Measurements from ENCODE around the gene MISP3. TPM values are rescaled to one million over a fixed set of nuclear protein-coding genes. Genes with fewer than 3 reads are reported as not detected.

MISP3 gene
- total RNA-seq, 1 donor from 2014 or later: 0.41 TPM

DNA sequence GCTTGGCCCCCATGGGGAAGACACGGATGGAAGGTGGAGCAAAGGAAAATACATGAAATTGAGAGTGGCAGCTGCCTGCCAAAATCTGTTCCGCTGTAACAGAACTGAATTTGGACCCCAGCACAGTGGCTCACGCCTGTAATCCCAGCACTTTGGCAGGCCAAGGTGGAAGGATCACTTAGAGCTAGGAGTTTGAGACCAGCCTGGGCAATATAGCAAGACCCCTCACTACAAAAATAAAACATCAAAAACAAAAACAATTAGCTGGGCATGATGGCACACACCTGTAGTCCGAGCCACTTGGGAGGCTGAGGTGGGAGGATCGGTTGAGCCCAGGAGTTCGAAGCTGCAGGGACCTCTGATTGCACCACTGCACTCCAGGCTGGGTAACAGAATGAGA lies 20.1 kb upstream of the MISP3 start:
- FAIRE-seq: no peak
- DNase-seq (ENCODE audit: low spot score in 2 of 2): no peak

DNA sequence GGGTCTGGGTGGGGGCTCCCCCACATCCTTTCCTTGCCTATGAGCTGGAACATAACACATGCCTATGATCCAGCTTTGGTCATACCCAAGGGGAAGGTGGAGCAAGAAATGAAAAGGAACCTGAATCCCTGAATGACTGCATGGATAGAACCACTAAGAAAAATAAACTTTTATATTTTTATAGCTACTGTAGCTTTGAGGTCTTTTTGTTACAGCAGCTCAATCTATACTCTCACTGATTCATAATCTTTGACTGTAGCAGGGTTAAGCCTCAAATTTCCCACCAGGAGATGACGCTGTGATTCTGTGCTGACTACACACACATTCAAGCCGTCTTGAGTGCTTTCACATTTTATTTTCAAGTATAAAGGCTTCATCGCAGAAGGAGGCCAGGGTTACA lies 19.6 kb upstream of the MISP3 start:
- DNase-seq (ENCODE audit: low spot score in 2 of 2) (no peak), FAIRE-seq (no peak)

DNA sequence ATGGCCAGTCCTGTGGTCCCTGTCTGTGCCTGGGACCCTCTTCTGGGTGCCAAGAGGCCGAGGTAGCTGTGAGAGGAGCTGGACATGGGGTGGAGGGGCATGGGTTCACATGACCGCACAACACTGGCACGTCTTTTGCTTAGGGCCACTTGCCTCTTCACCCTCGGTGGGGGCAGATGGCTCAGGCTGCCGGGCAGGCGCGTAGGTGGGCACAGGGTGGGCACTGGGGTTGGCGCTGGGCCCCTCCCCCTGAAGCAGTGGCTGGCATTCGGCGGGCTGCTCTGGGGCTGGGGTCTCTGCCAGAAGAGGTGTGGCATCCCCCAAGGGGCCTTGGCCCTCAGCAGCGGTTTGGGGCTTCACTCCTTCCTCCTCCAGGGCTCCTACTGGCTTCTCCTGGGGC lies 19.1 kb upstream of the MISP3 start:
- no peak for FAIRE-seq
- DNase-seq (ENCODE audit: low spot score in 2 of 2): no peak

DNA sequence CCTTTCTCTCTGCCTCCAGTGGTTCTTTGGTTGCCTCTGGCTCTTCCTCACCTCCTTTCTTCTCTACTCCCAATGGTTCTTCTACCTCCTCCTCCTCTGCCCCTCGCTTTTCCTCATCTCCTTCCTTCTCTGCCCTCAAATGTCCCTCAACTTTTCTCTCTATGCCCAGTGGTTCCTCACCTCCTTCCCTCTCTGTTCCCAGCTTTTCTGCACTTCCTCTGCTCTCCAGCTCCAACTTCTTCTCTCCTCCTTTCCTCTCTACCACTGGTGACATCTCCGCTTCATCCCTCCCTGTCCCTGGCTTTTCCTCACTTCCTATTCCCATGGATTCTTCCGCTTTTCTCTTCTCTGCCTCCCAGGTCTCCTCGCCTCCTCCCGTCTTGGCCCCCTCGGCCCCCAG lies 18.5 kb upstream of the MISP3 start:
- FAIRE-seq (no peak), DNase-seq (ENCODE audit: low spot score in 2 of 2) (no peak)

DNA sequence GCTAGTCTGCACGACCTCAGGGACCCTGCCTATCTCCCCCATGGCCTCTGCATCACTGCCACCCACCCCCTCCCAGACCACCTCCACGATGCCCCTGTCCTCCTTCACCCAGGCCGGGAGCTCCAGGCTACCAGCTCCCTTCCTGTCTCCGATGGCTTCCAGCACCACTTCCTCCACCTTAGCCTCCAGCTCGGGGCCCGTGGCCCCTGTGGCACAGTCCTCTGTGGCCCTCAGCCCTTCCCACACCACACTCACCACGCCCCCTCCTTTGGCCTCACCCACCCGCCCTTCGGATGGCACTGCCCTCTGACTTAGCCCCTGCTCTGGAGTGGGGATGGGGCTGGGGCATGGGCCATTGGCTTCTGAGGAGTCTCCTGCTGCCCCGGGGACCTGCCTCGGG lies 17.9 kb upstream of the MISP3 start:
- DNase-seq (ENCODE audit: low spot score in 2 of 2): no peak
- no peak for FAIRE-seq

DNA sequence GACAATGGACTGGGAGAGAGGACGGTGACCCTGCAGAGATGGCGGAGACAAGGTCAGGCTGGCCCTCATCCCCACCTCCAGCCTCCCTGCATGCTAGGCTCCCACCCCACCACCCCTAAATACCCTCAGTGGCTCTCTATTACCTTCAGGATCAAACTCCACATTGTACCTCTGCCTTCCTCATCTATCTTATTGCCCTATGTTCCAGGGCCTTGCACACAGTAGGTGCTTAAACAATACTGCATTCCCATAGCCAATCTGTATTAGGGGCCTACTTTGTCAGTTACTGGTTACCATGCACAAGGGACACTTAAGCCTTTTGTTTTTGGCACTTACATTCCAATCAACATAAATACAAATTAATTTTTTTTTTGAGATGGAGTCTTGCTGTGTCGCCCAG lies 17.2 kb upstream of the MISP3 start:
- FAIRE-seq (no peak), DNase-seq (ENCODE audit: low spot score in 2 of 2) (no peak)

DNA sequence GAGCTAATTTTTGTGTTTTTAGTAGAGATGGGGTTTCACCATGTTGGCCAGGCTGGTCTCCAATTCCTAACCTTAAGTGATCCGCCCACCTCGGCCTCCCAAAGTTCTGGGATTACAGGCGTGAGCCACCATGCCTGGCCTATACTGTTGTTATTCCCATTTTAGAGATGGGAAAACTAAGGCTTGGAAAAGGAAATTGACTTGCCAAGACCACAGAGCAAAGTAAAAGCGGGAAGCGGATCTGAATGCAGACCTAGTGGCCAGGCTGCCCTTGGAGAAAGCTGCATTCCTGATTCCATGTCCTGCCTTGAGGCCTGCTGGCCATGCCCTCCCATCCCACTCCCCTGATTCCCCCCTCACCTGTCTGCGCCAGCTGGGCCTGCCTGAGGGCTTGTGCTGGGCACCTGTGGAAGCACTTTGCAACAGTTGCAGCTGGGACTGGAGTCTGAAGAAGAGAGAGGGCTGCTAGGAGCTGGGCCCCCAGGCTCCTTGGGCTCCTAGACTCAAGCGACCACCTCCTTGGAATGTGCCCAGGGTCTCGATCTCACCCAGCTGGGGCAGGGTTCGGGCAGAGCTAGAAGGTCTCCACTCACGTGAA lies 16.4 kb upstream of the MISP3 start:
- DNase-seq (ENCODE audit: low spot score in 2 of 2): no peak
- no peak for FAIRE-seq

DNA sequence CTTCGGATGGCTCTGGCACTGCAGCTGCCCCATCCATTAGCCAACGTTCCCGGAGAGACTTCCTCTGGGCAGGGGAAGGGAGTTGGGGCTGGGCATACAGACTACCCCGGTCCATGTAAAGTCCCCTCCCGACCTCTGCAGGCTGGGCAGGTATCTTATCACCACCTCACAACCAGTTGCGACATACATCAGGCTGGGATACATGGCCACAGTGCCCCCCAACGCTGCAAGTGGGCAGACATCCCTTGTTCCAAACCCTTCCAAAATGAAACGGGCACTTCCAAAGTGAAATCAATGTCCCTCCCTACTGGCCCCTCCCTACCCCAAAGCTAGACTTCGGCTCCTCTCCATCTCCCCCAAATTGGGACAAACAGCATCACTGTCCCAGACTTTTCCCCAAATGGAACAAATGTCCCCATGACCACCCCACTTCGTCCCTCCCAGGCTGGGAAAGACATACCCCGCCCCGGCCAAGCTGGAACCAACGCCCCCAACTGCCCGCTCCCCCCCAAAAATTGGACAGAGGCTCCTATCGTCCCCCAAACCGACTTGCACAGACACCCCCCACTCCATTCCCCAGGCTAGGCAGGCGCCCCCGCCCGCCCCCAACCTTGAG lies 15.7 kb upstream of the MISP3 start:
- peak in 1 of 2 donors; percentile 39 for DNase-seq (ENCODE audit: low spot score in 2 of 2)

DNA sequence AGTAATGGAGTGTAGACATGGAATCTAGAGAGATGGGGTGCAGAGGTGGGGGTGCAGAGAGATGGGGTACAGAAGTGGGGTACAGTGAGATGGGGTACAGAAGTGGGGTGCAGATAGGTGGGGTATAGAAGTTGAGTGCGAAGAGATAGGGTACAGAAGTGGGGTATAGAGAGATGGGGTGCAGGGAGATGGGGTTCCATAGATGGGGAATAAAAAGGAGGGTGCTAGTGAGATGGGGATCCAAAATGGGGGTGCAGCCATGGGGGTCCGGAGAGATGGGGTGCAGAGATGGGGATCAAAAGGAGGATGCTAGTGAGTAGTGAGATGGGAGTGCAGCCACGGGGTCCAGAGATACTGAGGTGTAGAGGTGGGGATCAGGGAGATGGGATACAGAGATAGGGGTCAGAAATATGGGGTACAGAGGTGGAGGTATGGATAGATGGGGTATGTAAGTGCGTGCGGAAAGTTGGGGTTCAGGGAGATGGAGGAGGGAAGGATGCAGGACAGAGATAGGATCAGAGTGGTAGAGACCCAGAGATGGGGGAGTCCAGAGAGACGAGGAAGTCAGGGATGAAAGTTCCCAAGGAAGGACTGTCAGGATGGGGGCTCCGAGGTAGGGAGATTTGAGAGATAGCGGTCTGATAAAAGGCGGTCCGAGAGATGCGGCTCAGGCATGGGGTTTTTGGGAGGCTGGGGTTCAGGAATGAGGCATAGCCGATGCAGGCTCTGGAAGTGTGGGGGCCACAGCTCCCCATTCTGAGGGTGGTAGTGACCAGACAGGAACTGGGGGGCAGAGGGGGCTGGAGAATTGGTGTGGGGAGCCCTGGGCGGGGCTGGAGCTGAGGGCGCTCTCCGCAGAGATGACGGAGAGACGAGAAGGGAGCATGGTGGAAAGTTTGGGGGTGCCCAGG lies 14.1 kb upstream of the MISP3 start:
- DNase-seq (ENCODE audit: low spot score in 2 of 2): no peak

More for the DNA sequence above, 15.7 kb upstream of the MISP3 start:
- FAIRE-seq: no peak

DNA sequence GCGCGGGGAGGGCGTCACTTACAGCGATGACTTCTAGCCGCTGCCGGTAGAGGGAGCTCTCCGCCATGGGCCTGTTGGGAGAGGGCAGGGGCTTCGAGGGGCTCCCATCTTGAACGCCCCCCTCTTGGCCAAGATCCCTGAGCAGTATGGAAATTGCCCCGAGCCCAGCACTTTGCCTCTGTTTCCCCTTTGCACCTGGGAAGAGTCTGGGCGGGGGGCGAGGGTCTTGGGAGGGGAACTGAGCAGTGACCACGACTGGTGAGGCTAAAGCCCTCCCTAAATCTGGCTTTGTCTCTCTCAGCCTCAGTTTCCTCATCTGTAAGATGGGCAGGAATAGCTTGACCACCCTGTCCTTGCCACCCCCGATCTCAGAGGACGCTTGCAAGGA lies 13.5 kb upstream of the MISP3 start:
- no peak for DNase-seq (ENCODE audit: low spot score in 2 of 2)
- FAIRE-seq: no peak

More for the DNA sequence above, 14.1 kb upstream of the MISP3 start:
- FAIRE-seq: no peak

DNA sequence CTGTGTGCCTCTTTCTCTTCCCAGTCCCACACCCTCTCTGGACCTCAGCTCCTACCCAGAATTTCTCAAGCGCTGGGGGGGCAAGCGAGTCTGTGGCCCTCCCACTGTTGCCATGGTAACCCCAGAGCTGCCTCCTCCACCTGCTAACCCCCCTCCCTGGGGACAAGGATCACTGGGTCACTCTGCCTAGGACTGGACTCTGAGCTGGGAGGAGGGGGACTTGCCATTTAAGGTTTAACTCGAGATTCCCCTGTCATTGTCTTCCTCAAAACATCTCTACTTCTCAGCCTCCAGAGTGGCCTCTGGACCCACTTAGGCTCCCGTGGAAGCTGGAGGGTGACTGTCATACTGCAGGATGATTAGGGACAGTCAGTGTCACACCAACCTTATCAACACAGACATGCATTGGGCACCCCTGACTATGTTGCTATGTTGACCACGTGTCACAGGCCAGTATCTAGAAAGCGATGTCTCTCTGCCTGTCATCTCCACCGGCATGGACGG lies 12.9 kb upstream of the MISP3 start:
- DNase-seq (ENCODE audit: low spot score in 2 of 2): no peak

DNA sequence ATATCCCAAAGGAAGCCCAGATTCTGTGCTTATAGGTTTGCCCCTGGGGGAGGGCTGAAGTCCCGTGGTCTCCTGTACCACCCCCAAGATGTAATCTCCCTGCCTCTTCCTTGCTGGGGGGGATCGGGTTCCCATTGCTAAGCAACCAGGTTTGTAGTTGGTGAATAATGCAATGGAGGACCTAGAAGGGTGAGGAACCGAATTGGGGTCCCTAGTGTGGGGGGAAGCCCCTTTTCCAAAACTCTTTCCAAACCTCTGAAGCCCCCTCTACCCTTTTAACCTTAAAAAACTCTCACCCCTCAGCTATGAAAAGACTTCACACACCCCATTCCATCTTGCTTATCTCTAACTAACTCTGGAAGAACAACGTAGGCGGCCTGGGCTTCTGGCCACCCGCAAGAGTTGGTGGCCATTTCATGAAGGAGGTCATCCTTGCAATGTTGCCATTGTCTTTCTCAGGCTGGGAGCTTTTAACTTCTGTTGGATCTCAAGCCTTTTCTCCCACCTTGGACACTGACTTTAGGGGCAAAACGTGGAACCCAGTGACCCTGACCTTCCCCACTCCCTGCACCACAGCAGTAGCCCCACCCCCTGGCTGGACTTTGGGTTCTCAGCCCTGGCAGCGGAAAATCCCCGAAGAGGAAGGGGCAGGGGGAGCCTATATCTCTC lies 11.4 kb upstream of the MISP3 start:
- DNase-seq (ENCODE audit: low spot score in 2 of 2) (no peak), FAIRE-seq (no peak)

More for the DNA sequence above, 12.9 kb upstream of the MISP3 start:
- no peak for FAIRE-seq

DNA sequence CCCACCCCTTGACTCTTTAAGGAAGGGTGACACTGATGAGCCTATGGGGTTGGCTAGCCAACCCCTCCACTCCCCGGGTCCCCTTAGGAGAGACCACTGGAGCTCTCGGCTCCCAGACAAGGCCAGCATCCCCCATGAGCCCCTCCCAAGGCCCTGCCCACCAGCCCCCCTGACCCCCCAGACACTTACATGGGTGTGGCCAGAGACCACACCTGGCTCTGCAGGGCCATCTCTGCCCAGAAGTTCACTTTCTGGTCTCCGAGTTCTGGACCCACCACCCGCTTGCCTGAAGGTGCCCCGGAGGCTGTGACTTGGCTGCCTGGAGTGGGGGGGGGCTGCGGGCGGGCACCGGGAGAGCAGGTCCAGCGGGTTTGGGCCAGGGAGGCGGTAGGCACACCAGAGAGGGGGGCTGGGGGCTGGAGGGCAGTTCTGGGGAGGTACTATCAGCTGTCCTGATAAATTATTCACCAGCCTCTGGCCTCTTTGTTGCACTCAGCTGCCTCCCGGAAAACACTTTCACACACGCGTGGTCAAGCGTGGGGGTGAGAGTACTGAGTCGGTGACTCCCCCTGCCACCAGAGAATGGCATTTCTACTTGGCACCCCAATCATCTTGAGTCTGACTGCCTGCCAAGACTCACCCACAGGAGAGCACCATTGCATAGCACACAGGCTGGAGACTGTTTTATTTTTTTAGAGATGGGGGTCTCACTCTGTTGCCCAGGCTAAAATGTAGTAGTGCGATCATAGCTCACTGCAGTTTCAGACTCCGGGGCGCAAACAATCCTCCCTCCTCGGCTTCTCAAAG lies 10.6 kb upstream of the MISP3 start, which contains the start of gene PALM3:
TSS of gene PALM3 (minus strand) at position 326 of the 807 bp plus-strand sequence. CDS start at position 230, 96 bp downstream.
- FAIRE-seq (no peak), DNase-seq (ENCODE audit: low spot score in 2 of 2) (no peak)

DNA sequence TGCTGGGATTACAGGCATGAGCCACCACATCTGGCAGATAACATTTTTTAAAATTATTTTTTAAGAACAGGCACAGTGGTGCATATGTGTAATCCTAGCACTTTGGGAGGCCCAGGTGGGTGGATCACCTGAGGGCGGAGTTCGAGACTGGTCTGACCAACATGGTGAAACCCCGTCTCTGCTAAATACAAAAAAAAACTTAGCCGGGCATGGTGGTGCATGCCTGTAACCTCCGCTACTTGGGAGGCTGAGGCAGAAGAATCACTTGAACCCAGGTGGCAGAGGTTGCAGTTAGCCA lies 10.1 kb upstream of the MISP3 start:
- DNase-seq (ENCODE audit: low spot score in 2 of 2) (no peak), FAIRE-seq (no peak)

DNA sequence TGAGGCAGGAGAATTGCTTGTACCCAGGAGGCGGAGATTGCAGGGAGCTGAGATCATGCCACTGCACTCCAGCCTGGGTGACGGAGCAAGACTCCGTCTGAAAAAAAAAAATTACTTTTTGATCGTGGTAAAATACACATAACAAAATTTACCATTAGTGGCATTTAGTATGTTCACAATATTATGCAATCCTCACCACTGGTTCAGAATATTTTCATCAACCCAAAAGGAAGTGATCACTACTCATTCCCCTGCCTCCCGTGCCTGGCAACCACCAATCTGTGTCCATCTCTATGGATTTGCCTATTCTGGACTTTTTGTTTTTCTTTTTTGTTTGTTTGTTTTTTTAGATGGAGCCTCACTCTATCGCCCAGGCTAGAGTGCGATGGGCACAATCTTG lies 9.5 kb upstream of the MISP3 start:
- DNase-seq (ENCODE audit: low spot score in 2 of 2) (no peak), FAIRE-seq (no peak)

DNA sequence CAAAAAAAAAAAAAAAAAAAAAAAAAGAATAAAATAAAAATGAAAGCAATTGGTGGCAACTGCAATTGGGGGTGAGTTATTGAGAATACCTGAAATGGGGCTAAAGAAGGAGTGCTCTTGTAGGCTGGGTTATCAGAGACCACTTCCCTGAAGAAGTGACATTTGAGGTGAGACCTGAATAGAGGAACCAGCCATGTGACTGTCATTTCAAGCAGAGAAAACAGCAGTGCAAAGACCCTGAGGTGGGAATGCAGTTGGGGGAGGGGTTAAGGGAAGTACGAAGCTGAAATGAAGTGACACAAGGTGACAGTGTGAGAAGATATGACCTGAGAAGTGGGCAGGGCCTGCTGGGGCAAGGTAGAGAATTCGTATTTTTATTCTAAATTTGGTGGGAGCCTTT lies 6.5 kb upstream of the MISP3 start:
- FAIRE-seq: no peak

DNA sequence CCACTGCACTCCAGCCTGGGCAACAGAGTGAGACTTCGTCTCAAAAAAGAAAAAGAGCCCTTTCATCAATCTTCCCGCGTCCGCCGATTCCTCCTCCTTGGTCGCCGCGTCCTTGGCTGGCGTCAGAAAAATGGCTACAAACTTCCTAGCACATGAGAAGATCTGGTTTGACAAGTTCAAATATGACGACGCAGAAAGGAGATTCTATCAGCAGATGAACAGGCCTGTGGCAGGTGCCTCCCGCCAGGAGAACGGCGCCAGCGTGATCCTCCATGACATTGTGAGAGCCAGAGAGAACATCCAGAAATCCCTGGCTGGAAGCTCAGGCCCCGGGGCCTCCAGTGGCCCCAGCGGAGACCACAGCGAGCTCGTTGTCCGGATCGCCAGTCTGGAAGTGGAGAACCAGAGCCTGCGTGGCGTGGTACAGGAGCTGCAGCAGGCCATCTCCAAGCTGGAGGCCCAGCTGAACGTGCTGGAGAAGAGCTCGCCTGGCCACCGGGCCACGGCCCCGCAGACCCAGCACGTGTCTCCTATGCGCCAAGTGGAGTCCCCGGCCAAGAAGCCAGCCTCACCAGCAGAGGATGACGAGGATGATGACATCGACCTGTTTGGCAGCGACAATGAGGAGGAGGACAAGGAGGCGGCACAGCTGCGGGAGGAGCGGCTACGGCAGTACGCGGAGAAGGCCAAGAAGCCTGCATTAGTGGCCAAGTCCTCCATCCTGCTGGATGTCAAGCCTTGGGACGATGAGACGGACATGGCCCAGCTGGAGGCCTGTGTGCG lies 2.1 kb upstream of the MISP3 start:
- DNase-seq (ENCODE audit: low spot score in 2 of 2) (no peak), FAIRE-seq (no peak)

More for the DNA sequence above, 6.5 kb upstream of the MISP3 start:
- DNase-seq (ENCODE audit: low spot score in 2 of 2): no peak

DNA sequence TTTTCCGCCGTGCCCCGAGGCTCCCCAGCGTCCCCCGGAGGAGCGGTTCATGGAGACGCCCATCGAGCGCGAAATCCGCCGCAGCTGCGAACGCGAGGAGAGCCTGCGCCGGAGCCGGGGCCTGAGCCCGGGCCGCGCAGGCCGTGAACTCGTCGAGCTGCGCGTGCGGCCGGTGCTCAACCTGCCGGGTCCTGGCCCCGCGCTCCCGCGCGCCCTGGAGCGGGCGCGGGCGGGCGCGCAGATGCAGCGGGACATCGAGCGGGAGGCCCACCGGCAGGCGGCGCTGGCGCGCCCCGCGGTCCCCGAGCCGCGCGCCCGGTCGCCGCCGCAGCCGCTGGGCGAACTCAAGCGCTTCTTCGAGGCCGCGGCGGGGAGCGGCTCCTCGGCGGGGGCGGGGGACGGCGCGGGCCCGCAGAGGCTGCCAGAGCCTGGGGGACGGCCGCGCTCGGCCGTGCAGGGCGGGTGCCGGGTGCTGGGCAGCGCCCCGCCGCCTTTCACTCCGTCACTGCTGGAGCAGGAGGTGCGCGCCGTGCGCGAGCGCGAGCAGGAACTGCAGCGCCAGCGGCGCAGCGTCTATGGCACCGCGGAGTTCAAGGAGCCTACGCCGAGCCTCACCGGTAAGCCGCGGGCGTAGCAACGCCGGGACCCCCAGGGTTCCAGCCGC lies 807 bp downstream of the MISP3 start:
- DNase-seq (ENCODE audit: low spot score in 2 of 2) (peak; percentile 80 to 89), FAIRE-seq (no peak)

Data from frontal cortex (tissue), 4 donors.